NT2/D1 (cell line): Measurements from ENCODE around the gene SIK2.

Experiments used
- DNase-seq: peaks from one replicate; pipeline ENCODE4 v3.0.0-alpha.2; 2011; ENCODE audit warnings: low read depth, low spot score
- H3K27me3 ChIP-seq: 2 replicates; pipeline ENCODE4 v1.6.0; 2011; ENCODE audit warnings: mild to moderate bottlenecking; ENCODE audit not compliant: insufficient read length, insufficient read depth
- H3K36me3 ChIP-seq: 2 replicates; pipeline ENCODE4 v1.6.1; 2011; ENCODE audit warnings: mild to moderate bottlenecking, low read length, mixed read lengths; ENCODE audit not compliant: insufficient read depth, insufficient read length
- H3K4me1 ChIP-seq: 2 replicates; pipeline ENCODE4 v1.5.1; 2011; ENCODE audit not compliant: insufficient read depth, insufficient read length
- H3K4me3 ChIP-seq: 2 replicates; pipeline ENCODE4 v1.5.1; 2011; ENCODE audit warnings: low read depth; ENCODE audit not compliant: insufficient read length
- H3K9ac ChIP-seq: 2 replicates; pipeline ENCODE4 v1.6.0; 2011; ENCODE audit warnings: low read depth; ENCODE audit not compliant: insufficient read length
- H3K9me3 ChIP-seq: 2 replicates; pipeline ENCODE4 v1.5.1; 2011; ENCODE audit warnings: mild to moderate bottlenecking, low read length; ENCODE audit not compliant: insufficient read depth
- SUZ12 ChIP-seq: IDR thresholded peaks from 2 replicates; pipeline ENCODE4 v1.6.1; 2011; ENCODE audit not compliant: insufficient read length, insufficient read depth; ENCODE audit errors: extremely low read depth
- YY1 ChIP-seq: IDR thresholded peaks from 2 replicates; pipeline ENCODE4 v1.6.1; 2011; ENCODE audit not compliant: insufficient read length, insufficient read depth
- ZNF274 ChIP-seq: IDR thresholded peaks from 2 replicates; pipeline ENCODE4 v1.6.1; 2011; ENCODE audit warnings: mild to moderate bottlenecking, low read depth, low read length

Gene SIK2

GRCh38 chr11:111727431-111727830 is 125.2 kb downstream of the SIK2 start:
- TF ChIP-seq ZNF274 (no peak), YY1 (no peak), SUZ12 (no peak)
- DNase-seq: no peak
- Histone ChIP-seq H3K9me3 (no peaks in the 10 kb centered on the region), H3K36me3 (peaks cover 42% of the 10 kb centered on the region), H3K27me3 (no peaks in the 10 kb centered on the region), H3K9ac (no peak overlapping the region), H3K4me3 (no peak overlapping the region), H3K4me1 (peaks cover 6% of the 10 kb centered on the region)

- no peak overlapping the region for H3K9ac ChIP-seq
- peaks cover 13% of the 10 kb centered on the region for H3K4me1 ChIP-seq
- TF ChIP-seq ZNF274: no peak
- TF ChIP-seq YY1: no peak
- no peak for TF ChIP-seq SUZ12
- DNase-seq: no peak
- peaks cover 26% of the 10 kb centered on the region for H3K36me3 ChIP-seq
- no peaks in the 10 kb centered on the region for H3K9me3 ChIP-seq
- no peaks in the 10 kb centered on the region for H3K27me3 ChIP-seq
- H3K4me3 ChIP-seq: no peak overlapping the region
These were observed 127.0 kb downstream of the SIK2 start for GRCh38 chr11:111729071-111729830.

DNA sequence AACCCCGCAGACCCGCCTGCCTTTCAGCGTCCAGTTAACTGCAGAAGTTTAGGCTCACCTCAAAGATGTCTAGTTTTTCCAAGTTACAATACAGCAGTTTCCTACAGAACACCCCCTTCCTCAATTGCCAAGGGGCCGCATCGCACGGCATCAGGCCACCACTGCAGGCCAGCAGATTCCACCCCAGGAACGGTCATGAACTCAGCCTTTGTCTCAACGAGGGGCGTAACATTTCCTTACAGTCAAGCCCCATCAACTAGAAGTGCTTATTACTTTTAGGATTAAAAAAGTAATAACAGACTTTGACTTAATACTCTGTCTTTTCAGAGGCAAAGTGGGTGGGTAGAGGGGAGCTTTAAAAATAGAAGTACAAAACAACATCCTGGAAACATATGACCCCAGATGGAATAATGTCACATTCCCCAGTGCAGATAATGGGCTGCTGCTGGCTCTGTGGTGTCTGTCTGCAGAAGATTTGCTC is 127.6 kb downstream of the SIK2 start:
- Histone ChIP-seq H3K36me3 (peaks cover 19% of the 10 kb centered on the region), H3K4me3 (no peak overlapping the region), H3K9me3 (no peaks in the 10 kb centered on the region), H3K27me3 (no peaks in the 10 kb centered on the region), H3K4me1 (peaks cover 13% of the 10 kb centered on the region), H3K9ac (no peak overlapping the region)
- TF ChIP-seq ZNF274 (no peak), YY1 (no peak), SUZ12 (no peak)
- DNase-seq: no peak

DNA sequence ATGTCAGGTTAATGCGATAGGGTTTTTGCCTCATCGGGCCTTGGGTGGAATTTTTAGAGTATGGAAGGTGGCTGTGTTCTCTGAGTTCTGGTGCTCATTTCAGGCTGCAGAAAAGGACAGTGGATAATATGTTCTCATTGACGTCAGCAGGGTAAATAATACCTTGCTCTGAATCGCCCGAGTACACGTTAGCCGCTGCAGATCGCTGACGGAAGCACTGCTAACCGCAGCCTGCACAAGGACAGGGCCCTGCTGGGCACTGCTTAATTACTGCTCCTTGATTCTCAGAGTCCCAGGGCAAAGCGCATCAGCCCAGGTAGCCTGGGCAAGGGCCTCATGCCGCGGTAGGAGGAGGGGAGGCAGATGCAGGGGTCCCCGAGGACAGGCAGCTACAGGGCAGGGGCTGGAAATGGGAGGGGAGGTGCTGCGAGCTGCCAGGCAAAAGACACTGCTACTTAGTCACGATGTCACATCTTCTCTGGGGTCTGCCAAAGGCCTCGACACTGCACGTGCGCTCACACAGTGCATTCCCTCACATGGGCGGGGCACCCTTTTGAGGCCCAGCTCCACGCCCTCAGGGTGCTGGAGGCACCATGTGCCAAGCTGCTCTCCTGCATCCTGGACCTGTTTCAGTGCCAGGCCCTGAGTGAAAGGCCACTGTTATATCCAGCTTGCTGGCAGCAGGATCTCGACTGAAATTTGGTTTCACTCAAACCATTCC is 128.8 kb downstream of the SIK2 start:
- Histone ChIP-seq H3K4me1 (peaks cover 13% of the 10 kb centered on the region), H3K4me3 (no peak overlapping the region), H3K36me3 (peaks cover 14% of the 10 kb centered on the region), H3K9me3 (no peaks in the 10 kb centered on the region), H3K9ac (peak overlapping the region; percentile 18), H3K27me3 (no peaks in the 10 kb centered on the region)
- TF ChIP-seq ZNF274 (no peak), YY1 (no peak), SUZ12 (no peak)
- no peak for DNase-seq

- H3K36me3 ChIP-seq: peaks cover 8% of the 10 kb centered on the region
These were observed 129.6 kb downstream of the SIK2 start for GRCh38 chr11:111731821-111732220.

DNA sequence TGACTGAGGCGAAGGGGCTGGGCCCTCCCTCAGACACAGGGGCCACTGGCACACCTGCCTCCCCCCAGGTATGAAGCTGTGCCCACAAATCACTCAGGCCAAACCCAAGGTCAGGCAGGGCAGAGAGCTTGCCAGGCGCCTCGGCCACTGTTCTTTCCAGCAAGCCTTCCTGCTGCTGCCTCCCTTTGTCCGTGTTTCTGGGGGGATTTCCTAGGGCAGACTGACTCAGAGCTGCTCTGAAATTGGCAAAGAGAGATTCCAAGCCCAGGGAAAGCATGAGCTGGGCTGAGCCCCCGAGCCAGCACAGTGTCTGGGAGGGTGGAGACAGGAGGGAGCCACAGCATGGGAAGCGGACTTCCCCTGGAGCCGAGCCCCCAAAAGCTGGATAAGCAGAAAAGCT is 130.8 kb downstream of the SIK2 start:
- no peak overlapping the region for H3K9ac ChIP-seq
- H3K36me3 ChIP-seq: peaks cover 9% of the 10 kb centered on the region
- TF ChIP-seq ZNF274 (no peak), YY1 (no peak), SUZ12 (no peak)
- peaks cover 27% of the 10 kb centered on the region for H3K4me1 ChIP-seq
- no peaks in the 10 kb centered on the region for H3K27me3 ChIP-seq
- H3K9me3 ChIP-seq: no peaks in the 10 kb centered on the region
- DNase-seq: no peak
- H3K4me3 ChIP-seq: no peak overlapping the region

More at GRCh38 chr11:111731821-111732220, 129.6 kb downstream of the SIK2 start:
- DNase-seq: no peak
- Histone ChIP-seq H3K4me1 (peaks cover 18% of the 10 kb centered on the region), H3K9ac (no peak overlapping the region), H3K9me3 (no peaks in the 10 kb centered on the region), H3K27me3 (no peaks in the 10 kb centered on the region), H3K4me3 (no peak overlapping the region)
- TF ChIP-seq SUZ12: no peak
- no peak for TF ChIP-seq ZNF274
- TF ChIP-seq YY1: no peak

DNA sequence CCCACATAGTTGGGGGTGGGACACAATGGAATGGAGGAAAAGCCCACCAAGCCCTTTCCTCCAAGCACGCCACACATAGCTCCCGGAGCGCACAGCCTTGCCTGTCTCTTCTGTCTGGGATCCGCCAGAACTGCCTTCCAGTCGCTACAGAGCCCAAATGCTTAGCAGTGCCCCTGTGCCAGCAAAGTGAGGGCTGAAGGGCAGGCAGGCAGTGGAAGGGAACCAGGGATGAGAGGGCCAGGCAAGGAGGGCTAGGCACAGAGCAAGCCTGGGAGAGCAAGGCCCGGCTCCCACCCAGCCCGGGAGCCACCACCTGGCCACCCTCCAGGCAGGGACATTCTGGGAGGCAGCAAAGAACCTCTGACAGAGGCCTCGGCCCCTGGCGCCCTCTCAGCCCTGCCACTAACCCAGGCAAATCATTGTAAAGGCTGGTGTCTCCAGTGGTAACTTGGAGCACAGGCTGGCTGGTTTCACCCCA is 131.4 kb downstream of the SIK2 start:
- peaks cover 9% of the 10 kb centered on the region for H3K36me3 ChIP-seq
- no peak overlapping the region for H3K9ac ChIP-seq
- H3K4me1 ChIP-seq: peaks cover 29% of the 10 kb centered on the region
- no peaks in the 10 kb centered on the region for H3K9me3 ChIP-seq
- no peaks in the 10 kb centered on the region for H3K27me3 ChIP-seq
- no peak for DNase-seq
- H3K4me3 ChIP-seq: no peak overlapping the region
- TF ChIP-seq YY1: no peak
- no peak for TF ChIP-seq ZNF274
- no peak for TF ChIP-seq SUZ12
